ENCODE data around the gene SLC25A29.

Gene SLC25A29

DNA sequence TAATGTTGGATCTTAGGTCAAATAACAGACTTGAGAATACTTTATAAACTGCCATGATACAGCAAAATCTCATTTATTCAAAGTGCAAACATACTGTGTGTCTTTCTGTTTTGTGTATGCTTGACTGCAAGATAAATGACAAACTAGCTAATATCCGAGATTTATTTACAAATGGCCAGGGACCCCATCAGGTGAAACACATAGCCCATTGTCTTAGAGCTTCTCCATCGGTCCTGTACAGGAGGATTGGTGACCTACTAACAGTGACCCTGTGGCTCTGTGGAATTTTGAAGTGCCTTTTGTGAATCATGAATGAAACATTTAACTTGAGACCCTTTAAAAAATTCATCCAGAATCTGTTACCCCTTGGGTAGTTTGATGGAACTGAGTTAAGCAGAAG is 27.1 kb downstream of the SLC25A29 start:
- DNase-seq, result no peak

DNA sequence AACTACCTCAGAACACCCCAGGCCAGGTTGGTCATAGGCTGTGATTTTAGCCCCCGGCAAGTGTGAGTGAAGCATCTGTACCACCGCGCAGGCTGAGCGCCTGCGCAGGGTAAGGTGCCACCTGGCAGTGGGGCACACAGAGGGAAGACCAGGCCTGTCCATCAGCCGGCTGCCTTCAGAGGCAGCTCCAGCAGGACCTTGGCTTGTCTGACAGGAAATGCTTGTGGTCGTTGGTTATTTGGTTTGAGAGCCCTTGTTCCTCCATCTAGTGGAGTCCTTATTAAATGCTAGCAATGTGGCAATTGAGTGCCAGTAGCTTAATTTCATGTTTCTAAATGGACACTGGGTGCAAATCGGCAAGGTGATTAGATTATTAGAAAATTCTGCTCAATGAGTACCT is 27.5 kb downstream of the SLC25A29 start:
- DNase-seq, result no peak

DNA sequence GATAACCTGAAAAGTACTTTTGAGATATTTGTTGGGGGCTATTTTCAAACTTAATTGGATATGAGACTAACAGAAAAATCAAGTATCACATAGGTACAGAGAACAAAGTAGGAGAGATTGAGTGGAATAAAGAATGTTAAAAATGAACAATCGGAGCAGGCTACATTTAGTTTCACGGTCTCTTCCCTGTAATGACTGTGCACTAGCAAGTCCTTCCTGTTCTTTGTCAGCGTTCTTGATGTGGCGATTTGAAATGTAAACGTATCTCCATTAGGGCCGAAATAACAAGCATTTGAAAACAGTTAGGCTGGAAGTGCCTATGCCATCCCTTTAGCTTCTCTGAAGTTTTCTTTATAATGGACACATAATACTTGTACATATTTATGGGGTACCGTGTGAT is 31.0 kb downstream of the SLC25A29 start:
- DNase-seq, result no peak

DNA sequence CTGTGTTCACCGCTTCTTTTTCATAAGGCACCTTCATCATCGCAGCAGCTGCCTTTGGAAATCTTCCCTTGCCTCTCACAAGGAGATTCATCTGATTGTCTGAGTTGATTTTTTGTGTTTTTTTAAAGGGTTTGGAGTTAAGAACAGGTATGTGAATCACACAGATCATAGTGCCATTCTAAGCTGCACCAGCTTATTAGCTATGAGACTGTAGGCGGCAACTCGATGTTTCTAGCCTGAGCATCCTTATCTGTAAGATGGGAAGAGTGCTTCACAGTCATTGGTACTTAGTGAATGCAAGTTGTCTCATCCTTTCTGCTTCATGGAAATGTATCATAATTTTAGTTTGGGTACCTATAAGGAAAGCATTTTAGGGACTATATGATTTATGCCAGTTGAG is 32.0 kb downstream of the SLC25A29 start:
- DNase-seq, result no peak

DNA sequence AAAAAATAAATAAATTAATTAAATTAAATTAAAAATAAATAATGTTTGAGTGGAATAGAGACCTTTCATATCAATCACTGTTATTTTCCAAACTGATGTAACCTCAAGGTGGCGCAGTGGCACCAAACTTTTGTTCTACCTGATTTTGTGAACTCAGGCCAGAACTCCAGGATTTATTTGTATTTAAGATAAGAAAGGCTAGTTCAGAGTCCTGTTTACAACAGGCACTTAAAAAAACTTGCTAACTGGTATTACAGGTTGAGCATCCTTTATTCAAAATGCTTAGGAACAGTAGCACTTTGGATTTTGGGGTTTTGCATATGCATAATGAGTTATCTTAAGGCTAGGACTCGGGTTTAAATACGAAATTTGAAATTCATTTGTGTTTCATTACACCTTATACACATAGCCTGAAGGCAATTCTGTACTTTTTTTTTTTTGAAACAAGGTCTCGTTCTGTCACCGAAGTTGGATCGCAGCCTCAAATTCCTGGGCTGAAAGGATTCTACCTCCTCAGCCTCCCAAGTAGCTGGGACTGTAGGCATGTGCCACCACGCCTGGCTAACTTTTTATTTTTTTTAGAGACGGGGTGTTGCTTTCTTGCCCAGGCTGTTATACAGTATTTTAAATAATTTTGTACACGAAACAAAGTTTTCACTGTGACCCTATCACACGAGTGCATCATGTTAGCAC is 34.9 kb downstream of the SLC25A29 start:
- no peak for DNase-seq

DNA sequence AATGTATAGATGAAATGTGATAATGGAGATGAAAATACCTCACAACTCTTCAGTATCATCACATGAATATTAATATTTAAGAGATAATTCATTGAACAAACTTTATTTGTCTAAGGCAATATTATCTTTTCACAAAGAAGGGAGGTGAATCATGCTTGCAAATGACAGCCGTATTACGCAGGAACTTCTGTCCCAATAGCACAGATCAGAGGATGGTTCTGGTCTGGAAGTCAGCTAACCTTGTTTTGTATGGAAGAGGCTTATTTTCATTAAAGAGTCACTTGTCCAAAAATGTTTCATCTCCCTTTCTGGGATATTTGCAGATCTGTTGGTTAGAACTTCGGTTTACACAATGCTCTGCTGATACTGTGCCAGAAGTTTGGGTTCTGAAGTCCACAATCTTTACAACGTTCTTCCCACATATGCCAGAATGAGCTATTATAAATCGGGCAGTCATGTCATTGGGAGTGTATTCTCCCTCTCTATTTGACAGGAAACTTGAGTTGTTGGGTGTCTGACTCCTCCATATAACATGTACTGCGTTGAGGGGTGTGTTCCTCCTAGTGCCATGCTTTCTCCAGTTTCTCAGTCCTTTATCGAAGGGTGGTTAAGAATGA is 37.5 kb downstream of the SLC25A29 start:
- no peak for DNase-seq

DNA sequence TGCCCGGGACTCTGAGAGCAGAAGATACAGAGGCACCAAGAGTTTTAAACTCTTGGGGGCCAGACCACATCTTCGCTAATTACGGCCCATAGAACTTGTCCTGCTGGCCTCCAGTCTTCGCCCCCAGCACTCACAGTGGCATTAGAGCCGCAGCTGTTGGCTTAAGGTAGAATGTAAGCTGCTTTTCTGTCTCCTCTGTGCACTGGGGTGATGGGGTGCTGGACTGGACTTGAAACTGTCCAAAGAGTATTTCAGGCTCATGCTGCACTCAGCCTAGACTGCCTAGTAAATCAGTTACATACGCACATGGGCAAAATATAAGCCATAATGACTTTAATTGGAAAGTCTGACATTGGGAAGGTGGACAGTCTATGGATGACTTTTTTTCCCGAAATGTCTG is 38.3 kb downstream of the SLC25A29 start:
- DNase-seq, result no peak

DNA sequence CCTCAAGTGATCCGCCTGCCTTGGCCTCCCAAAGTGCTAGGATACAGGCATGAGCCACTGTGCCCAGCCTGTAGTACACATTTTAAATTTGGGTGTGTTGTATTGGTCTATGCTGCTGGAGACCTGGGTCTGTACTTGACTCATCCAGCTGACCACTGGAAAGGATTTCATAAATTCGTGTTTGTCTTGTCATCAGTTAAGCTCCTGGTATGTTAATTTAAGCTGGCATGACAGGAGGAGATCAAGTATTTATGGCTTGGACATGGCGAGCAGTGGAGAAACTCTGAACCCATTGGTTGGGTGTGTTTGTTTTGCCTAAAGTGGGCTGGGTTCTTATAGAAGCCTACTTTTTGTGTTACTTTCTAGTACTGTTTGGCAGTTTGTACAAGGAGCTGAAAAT is 43.1 kb downstream of the SLC25A29 start:
- DNase-seq, result no peak

DNA sequence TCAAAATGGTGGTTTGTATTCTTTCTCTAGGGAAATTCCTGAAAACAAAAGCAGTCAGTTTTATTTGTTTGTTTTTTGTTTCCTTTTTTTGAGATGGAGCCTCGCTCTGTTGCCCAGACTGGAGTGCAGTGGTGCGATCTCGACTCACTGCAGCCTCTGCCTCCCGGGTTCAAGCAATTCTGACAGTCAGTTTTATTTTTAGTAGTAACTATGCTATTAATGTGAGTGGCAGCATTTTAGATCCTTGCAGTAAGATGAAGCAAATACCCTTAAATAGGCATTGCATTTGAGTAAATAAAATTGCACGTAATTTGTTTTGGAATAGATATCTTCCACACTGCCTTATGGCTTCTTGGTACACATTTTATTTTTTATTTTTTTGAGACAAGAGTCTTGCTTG is 43.7 kb downstream of the SLC25A29 start:
- DNase-seq, result no peak

DNA sequence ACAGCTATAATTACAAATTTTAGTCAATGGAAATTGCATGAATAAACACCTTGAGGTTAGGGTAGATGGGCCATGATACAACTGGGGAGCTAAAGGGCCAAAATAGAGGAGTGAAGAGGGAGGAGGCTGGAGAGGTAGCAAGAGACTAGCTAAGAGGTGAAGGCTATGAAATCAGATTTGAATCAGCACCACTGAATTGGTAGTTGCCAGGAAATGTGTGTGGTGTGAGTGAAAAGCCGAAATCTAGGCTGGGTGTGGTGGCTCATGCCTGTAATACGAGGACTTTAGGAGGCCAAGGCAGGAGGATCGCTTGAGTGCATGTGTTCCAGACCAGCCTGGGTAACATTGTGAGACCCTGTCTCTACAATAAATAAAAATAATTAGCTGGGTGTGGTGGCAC is 44.6 kb downstream of the SLC25A29 start:
- DNase-seq, result no peak

DNA sequence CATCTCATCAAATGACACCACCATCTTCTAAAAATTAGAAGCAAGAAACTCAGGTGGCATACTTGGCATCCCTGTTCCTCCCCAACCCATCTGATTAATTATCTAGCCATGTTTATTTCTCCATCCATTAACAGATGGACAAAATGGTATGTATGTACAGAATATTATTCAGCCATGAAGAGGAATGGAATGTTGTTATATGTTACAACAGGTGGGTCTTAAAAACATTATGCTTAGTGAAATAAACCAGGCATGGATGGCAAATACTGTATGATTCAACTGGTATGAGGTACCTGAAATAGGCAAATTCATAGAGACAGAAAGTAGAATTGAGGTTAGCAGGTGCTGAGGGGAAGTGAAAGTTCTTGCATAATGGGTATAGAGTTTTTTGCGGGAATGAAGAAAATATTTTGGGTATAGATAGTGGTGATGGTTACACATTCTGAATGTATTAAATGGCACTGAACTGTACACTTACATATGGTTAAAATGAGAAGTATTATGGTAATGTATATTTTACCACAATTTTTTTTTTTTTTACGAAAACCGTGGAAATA is 49.8 kb downstream of the SLC25A29 start:
- no peak for DNase-seq

DNA sequence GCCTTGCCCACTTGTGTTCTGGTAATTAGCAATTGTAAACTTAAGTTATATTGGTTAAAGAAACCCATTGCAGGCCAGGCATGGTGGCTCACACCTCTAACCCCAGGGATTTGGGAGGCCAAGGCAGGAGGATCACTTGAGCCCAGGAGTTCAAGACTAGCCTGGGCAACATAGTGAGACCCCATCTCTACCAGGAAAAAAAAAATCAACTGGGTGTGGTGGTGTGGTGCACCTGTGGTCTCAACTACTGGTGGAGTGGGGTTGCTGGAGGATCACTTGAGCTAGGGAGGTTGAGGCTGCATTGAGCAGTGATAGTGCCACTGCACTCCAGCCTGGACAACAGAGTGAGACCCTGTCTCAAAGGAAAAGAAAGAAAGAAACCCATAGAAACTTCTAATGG is 53.6 kb downstream of the SLC25A29 start:
- no peak for DNase-seq

DNA sequence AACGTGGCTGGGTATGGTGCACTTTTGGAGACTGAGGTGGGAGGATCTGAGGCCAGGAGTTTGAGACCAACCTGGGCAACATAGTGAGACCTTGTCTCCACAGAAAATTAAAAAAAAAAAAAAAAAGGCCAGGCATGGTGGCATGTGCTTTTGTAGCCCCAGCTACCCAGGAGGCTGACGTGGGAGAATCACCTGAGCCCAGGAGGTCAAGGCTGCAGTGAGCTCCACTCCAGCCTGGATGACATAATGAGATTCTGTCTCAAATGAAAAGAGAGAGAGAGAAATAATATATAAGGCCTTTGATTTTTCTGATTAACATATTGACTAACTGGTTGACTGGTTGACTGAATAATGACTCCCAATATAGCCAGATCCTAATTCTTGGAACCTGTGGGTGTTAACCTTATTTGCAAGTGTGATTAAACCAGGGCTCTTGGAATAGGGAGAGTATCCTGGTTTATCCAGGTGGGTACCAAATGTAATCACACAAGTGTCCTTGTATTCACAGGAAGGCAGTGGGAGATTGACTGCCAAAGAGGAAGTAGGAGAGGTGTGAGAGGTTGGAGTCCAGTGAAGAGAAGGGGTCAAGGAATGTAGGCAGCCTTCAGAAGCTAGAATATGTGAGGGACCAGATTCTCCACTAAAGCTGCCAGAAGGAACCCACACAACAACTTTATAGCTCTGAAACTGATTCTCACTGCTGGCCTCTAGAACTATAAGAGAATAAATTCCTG is 55.3 kb downstream of the SLC25A29 start:
- DNase-seq, result no peak

DNA sequence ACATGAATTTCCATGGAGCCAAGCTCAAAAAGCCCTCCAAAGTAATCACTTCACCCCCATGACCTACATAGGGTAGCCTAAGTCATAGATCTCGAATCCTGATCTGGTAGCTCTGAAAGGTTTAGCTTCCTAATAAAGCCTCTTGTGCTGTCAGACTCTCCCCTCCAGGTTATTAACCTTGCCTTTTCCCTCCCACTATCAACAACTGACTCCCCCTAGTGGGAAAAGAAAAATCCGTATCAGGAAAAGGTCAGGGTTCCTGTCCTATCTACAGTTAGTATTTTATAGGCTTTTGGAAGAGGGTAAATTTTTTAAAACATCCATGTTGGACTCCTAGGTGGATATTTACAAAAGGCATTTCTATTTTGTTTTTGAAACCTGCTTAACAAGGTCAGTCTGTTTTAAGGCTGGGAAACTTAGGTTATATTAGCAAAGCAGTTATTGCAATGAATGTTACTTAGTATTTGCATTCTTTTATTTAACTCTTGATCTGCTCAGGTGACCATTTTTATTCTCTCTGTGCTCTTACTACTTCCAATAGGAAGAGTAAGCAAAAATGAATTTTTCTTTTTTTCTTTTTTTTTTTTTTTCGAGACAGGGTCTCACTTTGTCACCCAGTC is 59.3 kb downstream of the SLC25A29 start:
- DNase-seq, result no peak

DNA sequence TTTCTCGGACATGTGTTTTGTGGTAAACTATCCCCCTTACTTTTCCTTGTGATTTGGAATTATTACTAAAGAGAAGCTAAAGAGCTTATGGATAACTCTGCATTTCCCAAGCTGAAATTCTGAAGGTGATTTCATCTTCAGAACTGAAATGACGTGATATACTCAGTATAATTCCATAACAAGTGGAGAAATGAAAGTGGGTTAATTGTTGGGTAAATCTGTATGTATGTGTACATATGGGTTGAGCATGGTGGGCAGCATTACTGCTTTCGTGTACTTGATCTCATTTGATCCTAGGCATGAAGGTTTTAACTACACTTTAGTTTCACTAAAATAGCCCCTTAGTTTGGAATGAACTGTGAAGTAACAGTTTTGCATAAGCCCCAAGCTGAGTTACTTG is 63.2 kb downstream of the SLC25A29 start:
- DNase-seq, result no peak

DNA sequence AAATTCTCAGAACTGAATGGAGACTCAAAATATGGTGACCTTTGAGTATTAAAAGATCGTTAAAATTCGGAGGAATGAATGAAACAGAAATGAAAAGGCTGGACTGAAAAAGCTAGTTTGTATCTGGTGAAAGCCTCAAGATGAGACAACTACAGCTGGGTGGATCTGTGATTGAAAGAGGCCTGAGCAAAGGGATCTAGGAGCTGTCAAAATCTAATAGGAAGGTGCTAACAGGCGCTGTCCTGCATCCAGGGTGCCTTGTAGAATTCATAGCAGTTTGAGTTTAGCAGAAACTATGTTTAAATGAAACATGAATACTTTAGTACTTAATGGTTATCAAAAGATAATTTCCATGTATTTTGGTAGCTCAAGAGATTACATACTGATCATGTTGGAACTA is 65.0 kb downstream of the SLC25A29 start:
- no peak for DNase-seq

Data from activated CD4-positive, alpha-beta T cell treated with anti-CD3 and anti-CD28 coated beads for 1 hour (primary cell).